Sigmoid colon (tissue), 7 donors: ENCODE measurements around the gene TMEM138. TPM values are rescaled to one million over a fixed set of nuclear protein-coding genes. Genes with fewer than 3 reads are reported as not detected.

Experiments used
- DNase-seq: peaks from one replicate; pipeline ENCODE4 v3.0.0-alpha.2; 2019
- H3K27ac ChIP-seq, 4 donors: fragments of 200-600 bp; sonication (generic); one replicate each; pipeline ENCODE4 v1.5.1; 2016 to 2019; ENCODE audit warnings: mild to moderate bottlenecking in 1 of 4
- H3K27me3 ChIP-seq, 3 donors: fragments of 200-600 bp; sonication (generic); one replicate each; pipeline ENCODE4 v1.5.1; 2019; ENCODE audit warnings: mild to moderate bottlenecking in 1 of 3
- H3K36me3 ChIP-seq, 4 donors: fragments of 200-600 bp; sonication (generic); one replicate each; pipeline ENCODE4 v1.5.1; 2016 to 2019
- H3K4me1 ChIP-seq, 4 donors: fragments of 200-600 bp; sonication (generic); one replicate each; pipeline ENCODE4 v1.5.1; 2017 to 2019
- H3K4me3 ChIP-seq, 4 donors: fragments of 200-600 bp; sonication (generic); one replicate each; pipeline ENCODE4 v1.5.1; 2017 to 2019; ENCODE audit warnings: mild to moderate bottlenecking in 2 of 4, moderate library complexity in 1 of 4
- H3K9me3 ChIP-seq, 4 donors: fragments of 200-600 bp in 3 of 4; sonication (generic) in 3 of 4; one replicate each; pipeline versions ENCODE4 v1.5.1 to v1.6.1; 2013 to 2019
- EP300 ChIP-seq, 4 donors: sonication (generic); formaldehyde crosslinking; IDR thresholded peaks; one replicate each; pipeline ENCODE4 v1.6.1; 2017; ENCODE audit warnings: antibody characterized with exemption in 4 of 4
- POLR2A ChIP-seq, 2 donors: fragments of 450-650 bp; IDR thresholded peaks; one replicate each; pipeline ENCODE4 v1.6.1; 2016; ENCODE audit warnings: antibody characterized with exemption in 2 of 2, mild to moderate bottlenecking in 2 of 2, moderate library complexity in 2 of 2
- POLR2AphosphoS5 ChIP-seq, 4 donors: sonication (generic); formaldehyde crosslinking; IDR thresholded peaks; one replicate each; pipeline ENCODE4 v1.6.1; 2017; ENCODE audit warnings: antibody characterized with exemption in 4 of 4
- WGBS, 2 donors: extraction: QIAGEN DNeasy Blood & Tissue Kit; methylation state at CpG; one replicate each; pipeline ENCODE4 v1.1.7; 2013; 5-methylcytosine and 5-hydroxymethylcytosine counted together
- intact Hi-C: fragments of 100-400 bp; cut with DNase I; formaldehyde crosslinking; loops from one replicate; pipeline ENCODE4 v1.15.1; 2023
- polyA plus RNA-seq, 3 donors: library from polyadenylated mRNA; stranded (reverse); fragments of 200-250 nt; gene quantifications; one replicate each; pipeline ENCODE4 v1.2.3, GENCODE V29; 2013
- total RNA-seq, 4 donors: library from RNA; depleted of rRNA; stranded (reverse); fragments of >200 nt; gene quantifications; one replicate each; pipeline ENCODE4 v1.1.0, GENCODE V29; 2016
- TF ChIP-seq, protein P1 (sequence below), 4 experiments: fragments of 450-650 bp in 3 of 4; fragments of 200-600 bp in 1 of 4; IDR thresholded peaks; one replicate each; pipeline ENCODE4 v1.5.1; 2016 to 2019; ENCODE audit warnings: antibody characterized with exemption in 4 of 4, mild to moderate bottlenecking in 3 of 4, moderate library complexity in 2 of 4
- donor health status: healthy with polysubstance abuse.
- donor health status: Bipolar disorder and iron deficiency.
- donor health status: healthy.

TMEM138 gene
- total and polyA plus RNA-seq, 7 donors: 12.6 to 39.9 (median 19.4) TPM

DNA sequence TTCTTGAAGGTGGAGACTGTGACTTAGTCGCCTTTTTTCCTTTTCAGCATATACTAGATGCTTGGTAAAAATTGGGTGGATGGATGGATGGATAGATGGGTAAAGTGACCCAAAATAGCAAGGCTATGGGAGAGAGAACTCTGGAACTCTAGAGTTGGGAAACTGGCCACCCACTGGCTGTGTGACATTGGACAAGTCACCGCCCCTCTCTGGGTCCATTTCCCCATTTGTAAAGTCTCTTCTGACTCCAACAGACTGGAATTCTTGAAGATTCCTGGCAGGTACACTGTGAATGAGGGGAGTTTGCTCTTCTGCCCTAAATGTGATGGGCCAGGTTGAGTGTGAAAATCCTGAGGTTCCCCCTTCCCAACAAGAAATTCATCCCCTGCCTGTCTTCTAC, 21.2 kb upstream of the TMEM138 start:
- intact Hi-C loops: no loop called here
- DNase-seq: peak; percentile 21
- Histone ChIP-seq H3K27ac (no peak overlapping the region), H3K9me3 (no peaks in the 10 kb centered on the region), H3K4me3 (no peak overlapping the region), H3K27me3 (no peaks in the 10 kb centered on the region), H3K36me3 (peaks cover 0 to 6% (median 3%) of the 10 kb centered on the region in 4 donors), H3K4me1 (peaks cover 0 to 2% (median 0%) of the 10 kb centered on the region in 4 donors)
- WGBS, 2 donors: 97 to 99% methylated on average over 2 of the region's 2 CpGs
- TF ChIP-seq POLR2AphosphoS5 (IDR thresholded peaks at IDR 0.05): no peak
- TF ChIP-seq EP300 (IDR thresholded peaks at IDR 0.05): no peak
- TF ChIP-seq, protein P1, sequence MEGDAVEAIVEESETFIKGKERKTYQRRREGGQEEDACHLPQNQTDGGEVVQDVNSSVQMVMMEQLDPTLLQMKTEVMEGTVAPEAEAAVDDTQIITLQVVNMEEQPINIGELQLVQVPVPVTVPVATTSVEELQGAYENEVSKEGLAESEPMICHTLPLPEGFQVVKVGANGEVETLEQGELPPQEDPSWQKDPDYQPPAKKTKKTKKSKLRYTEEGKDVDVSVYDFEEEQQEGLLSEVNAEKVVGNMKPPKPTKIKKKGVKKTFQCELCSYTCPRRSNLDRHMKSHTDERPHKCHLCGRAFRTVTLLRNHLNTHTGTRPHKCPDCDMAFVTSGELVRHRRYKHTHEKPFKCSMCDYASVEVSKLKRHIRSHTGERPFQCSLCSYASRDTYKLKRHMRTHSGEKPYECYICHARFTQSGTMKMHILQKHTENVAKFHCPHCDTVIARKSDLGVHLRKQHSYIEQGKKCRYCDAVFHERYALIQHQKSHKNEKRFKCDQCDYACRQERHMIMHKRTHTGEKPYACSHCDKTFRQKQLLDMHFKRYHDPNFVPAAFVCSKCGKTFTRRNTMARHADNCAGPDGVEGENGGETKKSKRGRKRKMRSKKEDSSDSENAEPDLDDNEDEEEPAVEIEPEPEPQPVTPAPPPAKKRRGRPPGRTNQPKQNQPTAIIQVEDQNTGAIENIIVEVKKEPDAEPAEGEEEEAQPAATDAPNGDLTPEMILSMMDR (IDR thresholded peaks at IDR 0.05): no peak
- no peak for TF ChIP-seq POLR2A (IDR thresholded peaks at IDR 0.05)

DNA sequence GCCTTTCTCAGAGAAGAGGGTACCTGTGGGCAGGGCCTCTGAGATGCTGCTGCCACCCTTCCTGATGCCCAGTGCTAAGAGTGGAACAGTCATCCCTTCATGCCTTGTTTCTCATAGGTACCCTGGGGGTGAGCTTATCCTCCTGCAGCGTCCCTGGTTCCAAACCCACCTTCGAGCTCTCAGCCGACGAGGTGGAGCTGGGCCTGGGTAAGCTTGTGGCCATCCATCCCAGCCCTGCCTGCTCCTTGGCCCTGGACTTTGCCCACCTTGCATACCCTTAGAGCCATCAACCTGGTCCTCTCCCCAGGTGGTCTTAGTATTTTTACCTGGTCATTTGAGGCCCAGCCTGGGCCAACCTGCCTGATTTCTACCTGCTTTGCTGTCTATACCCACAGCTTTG, 20.5 kb upstream of the TMEM138 start:
- Histone ChIP-seq H3K27ac (no peak overlapping the region), H3K27me3 (no peaks in the 10 kb centered on the region), H3K36me3 (peaks cover 0 to 11% (median 3%) of the 10 kb centered on the region in 4 donors), H3K4me3 (no peak overlapping the region), H3K4me1 (no peaks in the 10 kb centered on the region), H3K9me3 (no peaks in the 10 kb centered on the region)
- WGBS, 2 donors: 92 to 99% methylated on average over 4 of the region's 4 CpGs
- TF ChIP-seq EP300 (IDR thresholded peaks at IDR 0.05) (no peak), POLR2AphosphoS5 (IDR thresholded peaks at IDR 0.05) (no peak), POLR2A (IDR thresholded peaks at IDR 0.05) (no peak)
- TF ChIP-seq, protein P1 (IDR thresholded peaks at IDR 0.05): no peak
- intact Hi-C loops: no loop called here
- no peak for DNase-seq

DNA sequence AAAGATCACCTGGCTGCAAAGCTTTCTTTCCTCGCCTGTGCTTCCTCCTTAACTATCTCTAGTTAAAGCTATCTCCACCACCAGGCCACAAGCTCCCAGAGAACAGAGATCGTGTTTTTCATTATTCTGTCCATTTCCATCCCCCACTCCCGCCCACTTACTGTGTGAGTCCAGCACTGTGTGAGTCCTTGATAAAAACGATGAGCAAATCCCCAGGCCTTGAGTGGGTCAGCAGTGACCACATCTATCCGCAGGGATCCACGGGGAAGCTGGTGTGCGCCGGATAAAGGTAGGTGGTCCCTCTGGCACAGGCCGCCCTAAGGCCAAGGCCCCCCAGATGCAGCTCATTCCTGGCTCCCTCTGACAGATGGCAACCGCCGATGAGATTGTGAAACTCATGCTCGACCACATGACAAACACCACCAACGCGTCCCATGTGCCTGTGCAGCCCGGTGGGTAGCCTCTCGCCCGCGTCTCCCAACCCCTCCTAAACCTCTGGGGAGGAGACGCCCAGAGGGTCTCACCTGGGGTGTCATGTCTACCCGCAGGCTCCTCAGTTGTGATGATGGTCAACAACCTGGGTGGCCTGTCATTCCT, 19.9 kb upstream of the TMEM138 start:
- Histone ChIP-seq H3K4me3 (no peak overlapping the region), H3K36me3 (peaks cover 0 to 17% (median 3%) of the 10 kb centered on the region in 4 donors), H3K27ac (no peak overlapping the region), H3K4me1 (no peaks in the 10 kb centered on the region), H3K9me3 (no peaks in the 10 kb centered on the region), H3K27me3 (no peaks in the 10 kb centered on the region)
- intact Hi-C loops: no loop called here
- TF ChIP-seq POLR2AphosphoS5 (IDR thresholded peaks at IDR 0.05): no peak
- peak; percentile 42 for DNase-seq
- WGBS, 2 donors: 91 to 92% methylated on average over 20 of the region's 20 CpGs

DNA sequence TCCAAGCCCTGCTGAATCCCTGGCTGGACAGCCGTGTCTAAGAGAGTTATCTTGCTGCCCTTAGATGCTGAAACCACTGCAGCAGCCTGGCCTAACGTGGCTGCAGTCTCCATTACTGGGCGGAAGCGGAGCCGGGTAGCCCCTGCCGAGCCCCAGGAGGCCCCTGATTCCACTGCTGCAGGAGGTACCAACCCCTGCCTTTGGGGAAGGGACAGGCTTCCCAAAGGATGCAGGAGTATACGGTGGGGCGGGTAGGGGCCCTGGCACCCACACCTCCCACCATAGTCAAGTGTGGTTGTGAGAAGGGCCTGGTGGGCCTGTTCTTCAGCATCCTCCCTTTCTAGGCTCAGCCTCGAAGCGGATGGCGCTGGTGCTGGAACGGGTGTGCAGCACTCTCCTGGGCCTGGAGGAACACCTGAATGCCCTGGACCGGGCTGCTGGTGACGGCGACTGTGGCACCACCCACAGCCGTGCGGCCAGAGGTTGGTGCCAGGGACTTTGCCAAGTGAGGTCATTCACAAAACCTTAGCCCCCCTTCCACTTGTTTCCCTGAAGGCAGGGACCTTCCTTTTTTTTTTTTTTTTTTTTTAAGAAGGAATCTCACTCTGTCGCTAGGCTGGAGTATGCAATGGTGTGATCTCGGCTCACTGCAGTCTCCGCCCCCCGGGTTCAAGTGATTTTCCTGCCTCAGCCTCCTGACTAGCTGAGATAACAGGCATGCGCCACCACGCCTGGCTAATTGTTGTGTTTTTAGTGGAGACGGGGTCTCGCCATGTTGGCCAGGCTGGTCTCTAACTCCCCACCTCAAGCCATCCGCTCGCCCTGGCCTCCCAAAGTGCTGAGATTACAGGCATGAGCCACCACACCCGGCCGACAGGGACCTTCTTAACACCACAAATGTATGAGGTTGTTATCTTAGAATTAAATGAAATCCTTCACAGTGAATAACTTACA, 18.1 kb upstream of the TMEM138 start:
- no peaks in the 10 kb centered on the region for H3K9me3 ChIP-seq
- WGBS, 2 donors: 94 to 96% methylated on average over 29 of the region's 29 CpGs
- H3K4me1 ChIP-seq: no peaks in the 10 kb centered on the region
- no peak overlapping the region for H3K4me3 ChIP-seq
- no peak for DNase-seq
- H3K27ac ChIP-seq: no peak overlapping the region
- H3K27me3 ChIP-seq: no peaks in the 10 kb centered on the region
- peaks cover 0 to 32% (median 6%) of the 10 kb centered on the region in 4 donors for H3K36me3 ChIP-seq
- TF ChIP-seq, protein P1 (IDR thresholded peaks at IDR 0.05): no peak
- no peak for TF ChIP-seq EP300 (IDR thresholded peaks at IDR 0.05)
- no peak for TF ChIP-seq POLR2A (IDR thresholded peaks at IDR 0.05)
- no peak for TF ChIP-seq POLR2AphosphoS5 (IDR thresholded peaks at IDR 0.05)
- intact Hi-C loops: no loop called here

DNA sequence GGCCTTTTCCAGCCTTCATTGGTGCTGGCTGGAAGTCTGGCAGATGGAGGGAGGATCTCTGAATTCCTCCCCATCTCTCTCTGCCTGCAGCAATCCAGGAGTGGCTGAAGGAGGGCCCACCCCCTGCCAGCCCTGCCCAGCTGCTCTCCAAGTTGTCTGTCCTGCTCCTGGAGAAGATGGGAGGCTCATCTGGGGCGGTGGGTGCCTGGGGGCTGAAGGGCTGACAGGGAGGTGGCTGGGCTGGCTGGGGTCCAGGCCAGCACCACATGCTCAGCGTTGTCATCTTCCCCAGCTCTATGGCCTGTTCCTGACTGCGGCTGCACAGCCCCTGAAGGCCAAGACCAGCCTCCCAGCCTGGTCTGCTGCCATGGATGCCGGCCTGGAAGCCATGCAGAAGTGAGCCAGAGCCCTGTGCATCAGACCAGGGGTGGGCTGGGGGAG, 17.0 kb upstream of the TMEM138 start:
- 82 to 83% methylated on average over 4 of the region's 4 CpGs for WGBS, 2 donors
- no peak for TF ChIP-seq POLR2AphosphoS5 (IDR thresholded peaks at IDR 0.05)
- no peak for TF ChIP-seq POLR2A (IDR thresholded peaks at IDR 0.05)
- TF ChIP-seq, protein P1 (IDR thresholded peaks at IDR 0.05): no peak
- TF ChIP-seq EP300 (IDR thresholded peaks at IDR 0.05): no peak
- Histone ChIP-seq H3K9me3 (no peaks in the 10 kb centered on the region), H3K27me3 (no peaks in the 10 kb centered on the region), H3K27ac (no peak overlapping the region), H3K4me1 (no peaks in the 10 kb centered on the region), H3K4me3 (no peak overlapping the region), H3K36me3 (peaks cover 0 to 39% (median 13%) of the 10 kb centered on the region in 4 donors)
- DNase-seq: no peak
- intact Hi-C loops: no loop called here
